Stimulated activated CD8-positive, alpha-beta memory T cell treated with anti-CD3 and anti-CD28 coated beads, Interleukin-7, amount 100 ng/mL, for 1 hour (primary cell): Measurements from ENCODE around the gene REC8.

Experiments used
- DNase-seq, 2 donors: peaks; one replicate each; pipeline ENCODE4 v3.0.0-alpha.2; 2020; ENCODE audit warnings: low read depth in 2 of 2

Gene REC8

GRCh38 chr14:24171422-24172260, at the start of gene REC8:
Gene REC8, plus strand, starts transcription at chr14:24172080. Its CDS starts 473 bp downstream, at chr14:24172553.
- DNase-seq, result peak; percentile 51 to 53

GRCh38 chr14:24122416-24122815, 49.5 kb upstream of the REC8 start:
- no peak for DNase-seq

- DNase-seq, result no peak
Measured at GRCh38 chr14:24122898-24123297, 49.0 kb upstream of the REC8 start.

GRCh38 chr14:24123424-24124417, 48.2 kb upstream of the REC8 start:
- DNase-seq, result no peak

GRCh38 chr14:24126939-24127338, 44.9 kb upstream of the REC8 start:
- no peak for DNase-seq

GRCh38 chr14:24127673-24128072, 44.2 kb upstream of the REC8 start:
- DNase-seq, result no peak

- DNase-seq, result no peak
Measured at GRCh38 chr14:24129410-24129998, 42.4 kb upstream of the REC8 start.

GRCh38 chr14:24130380-24130716, 41.5 kb upstream of the REC8 start, which contains the start of gene FITM1:
Gene FITM1, plus strand, starts transcription at chr14:24130659. Its CDS starts 905 bp downstream, at chr14:24131564.
- no peak for DNase-seq

- no peak for DNase-seq
Measured at GRCh38 chr14:24130717-24131548, 40.9 kb upstream of the REC8 start.

GRCh38 chr14:24131549-24131966, 40.3 kb upstream of the REC8 start:
- no peak for DNase-seq

- no peak for DNase-seq
Measured at GRCh38 chr14:24132061-24132685, 39.7 kb upstream of the REC8 start.

GRCh38 chr14:24132976-24133375, 38.9 kb upstream of the REC8 start:
- DNase-seq, result no peak

- no peak for DNase-seq
Measured at GRCh38 chr14:24133735-24134134, 38.1 kb upstream of the REC8 start.

- DNase-seq, result no peak
Measured at GRCh38 chr14:24135584-24135833, 36.4 kb upstream of the REC8 start.

GRCh38 chr14:24135834-24136683, 35.8 kb upstream of the REC8 start, which contains the start of gene PSME1:
Gene PSME1, plus strand, starts transcription at chr14:24136194. Its CDS starts 69 bp downstream, at chr14:24136263.
- peak; percentile 92 to 94 for DNase-seq

- no peak for DNase-seq
Measured at GRCh38 chr14:24136684-24137528, 35.0 kb upstream of the REC8 start.

GRCh38 chr14:24137529-24138395, 34.1 kb upstream of the REC8 start:
- DNase-seq, result no peak
